GM19240 (cell line): Measurements from ENCODE around the gene CACNB4.
"Not testable (repeated sequence)": the region's sequence is repeated elsewhere in the genome, so short reads cannot be mapped to it uniquely, and the experiment has no call there.

Experiments used
- DNase-seq: peaks from one replicate; pipeline ENCODE4 v3.0.0; 2011; ENCODE audit warnings: low spot score; ENCODE audit not compliant: insufficient read length

The CACNB4 gene

GRCh38 chr2:152054593-152054992 is 44.3 kb downstream of the CACNB4 start:
- DNase-seq, result no peak

GRCh38 chr2:152051436-152051835 is 47.4 kb downstream of the CACNB4 start:
- no peak for DNase-seq

GRCh38 chr2:152050915-152051314 is 47.9 kb downstream of the CACNB4 start:
- DNase-seq, result no peak

- no peak for DNase-seq
Observed at GRCh38 chr2:152050341-152050740, 48.5 kb downstream of the CACNB4 start.

GRCh38 chr2:152049541-152049940 is 49.3 kb downstream of the CACNB4 start:
- DNase-seq, result no peak

GRCh38 chr2:152047824-152048471 is 50.9 kb downstream of the CACNB4 start:
- no peak for DNase-seq

GRCh38 chr2:152046940-152047339 is 51.9 kb downstream of the CACNB4 start:
- DNase-seq, result no peak

GRCh38 chr2:152042636-152043615 is 55.9 kb downstream of the CACNB4 start:
- no peak for DNase-seq

GRCh38 chr2:152038441-152038958 is 60.3 kb downstream of the CACNB4 start:
- no peak for DNase-seq

GRCh38 chr2:152037743-152038435 is 61.0 kb downstream of the CACNB4 start:
- DNase-seq, result no peak

GRCh38 chr2:152036611-152037469 is 62.0 kb downstream of the CACNB4 start:
- no peak for DNase-seq

- DNase-seq, result no peak
Observed at GRCh38 chr2:152034257-152034801, 64.5 kb downstream of the CACNB4 start.

- DNase-seq, result no peak
Observed at GRCh38 chr2:152033011-152033925, 65.6 kb downstream of the CACNB4 start.

GRCh38 chr2:152031747-152032306 is 67.0 kb downstream of the CACNB4 start:
- DNase-seq, result no peak

GRCh38 chr2:152030596-152031328 is 68.1 kb downstream of the CACNB4 start:
- DNase-seq, result not testable (repeated sequence)

GRCh38 chr2:152028182-152028862 is 70.5 kb downstream of the CACNB4 start:
- no peak for DNase-seq

- DNase-seq, result peak; percentile 33
Observed at GRCh38 chr2:152025678-152026287, 73.1 kb downstream of the CACNB4 start.
